HG03575 (cell line): ENCODE measurements around the gene GRID1.
"Not testable (repeated sequence)": the region's sequence is repeated elsewhere in the genome, so short reads cannot be mapped to it uniquely, and the experiment has no call there.

ENCODE experiments used
- ATAC-seq: cut with Tn5 transposase; IDR thresholded peaks from one replicate; pipeline ENCODE4 v1.9.1; 2021; ENCODE audit not compliant: unreplicated experiment, insufficient number of reproducible peaks, low FRiP score; ENCODE audit errors: extremely low read depth

The GRID1 gene

DNA sequence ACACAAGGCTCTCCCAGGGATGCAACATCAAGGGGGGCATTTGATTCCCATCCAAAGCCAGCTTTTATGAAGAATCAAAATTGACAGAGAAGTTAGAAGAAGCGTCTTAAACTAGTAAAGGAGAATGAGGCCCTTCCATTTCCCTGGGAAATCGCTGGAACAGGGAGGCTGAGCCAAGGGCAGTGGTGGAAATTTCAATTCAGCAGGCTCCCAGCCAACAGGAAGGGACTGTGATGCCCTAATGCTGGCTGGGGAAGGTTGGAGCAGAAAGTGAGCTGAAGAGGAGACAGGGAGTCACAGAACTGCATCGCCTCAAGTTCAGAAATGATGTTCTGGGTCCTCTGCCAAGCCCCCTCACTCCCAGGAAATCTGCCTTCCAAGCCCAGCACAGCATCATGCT lies 517.3 kb downstream of the GRID1 start:
- no peak for ATAC-seq

DNA sequence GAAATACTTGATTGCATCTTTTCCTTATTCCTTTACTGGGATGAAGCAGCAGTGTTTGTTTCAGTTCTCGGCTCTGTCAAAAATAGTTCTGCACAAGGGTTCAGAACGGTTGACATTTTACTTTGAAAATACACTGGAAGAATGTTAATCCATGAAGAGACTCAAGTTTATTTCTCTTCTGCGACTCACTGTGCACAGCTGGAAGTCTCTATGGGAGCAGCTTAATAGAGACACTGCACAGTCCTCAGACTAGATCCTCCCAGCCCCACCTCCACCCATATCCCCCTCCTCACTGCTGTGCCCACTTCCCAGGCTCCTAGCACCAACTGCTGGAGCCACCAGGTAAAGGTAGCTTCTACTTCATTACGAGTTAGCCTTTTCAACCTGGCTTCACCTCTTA lies 517.8 kb downstream of the GRID1 start:
- ATAC-seq: no peak

DNA sequence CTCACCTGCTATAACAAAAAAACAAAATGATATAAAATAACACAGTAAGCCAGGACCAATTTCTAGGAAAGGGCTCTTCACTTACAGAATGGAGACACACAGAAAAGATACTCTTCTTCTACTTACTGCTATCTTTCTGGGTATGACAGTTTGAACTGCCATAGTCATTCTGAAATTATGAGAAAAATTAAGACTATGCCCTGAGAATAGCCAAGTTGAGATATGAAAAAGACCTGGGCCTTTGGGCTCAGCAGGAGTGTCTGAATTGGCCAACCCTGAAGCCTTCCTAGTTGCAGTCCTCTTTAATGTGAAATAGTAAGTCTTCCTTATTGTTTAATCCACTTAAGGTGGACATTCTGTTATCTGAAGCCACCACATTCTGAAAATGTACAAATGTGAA lies 519.5 kb downstream of the GRID1 start:
- no peak for ATAC-seq

DNA sequence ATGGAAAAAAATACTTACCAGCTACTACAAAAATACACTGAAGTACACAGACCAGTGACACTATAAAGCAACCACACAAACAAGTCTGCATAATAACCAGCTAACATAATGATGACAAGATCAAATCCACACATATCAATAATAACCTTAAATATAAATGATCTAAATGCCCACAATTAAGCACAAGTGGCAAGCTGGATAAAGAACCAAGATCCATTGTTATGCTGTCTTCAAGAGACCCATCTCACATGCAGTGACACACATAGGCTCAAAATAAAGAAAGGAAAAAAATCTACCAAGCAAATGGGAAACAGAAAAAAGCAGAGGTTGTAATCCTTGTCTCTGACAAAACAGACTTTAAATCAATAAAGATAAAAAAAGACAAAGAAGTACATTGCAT lies 527.9 kb downstream of the GRID1 start:
- not testable (repeated sequence) for ATAC-seq

DNA sequence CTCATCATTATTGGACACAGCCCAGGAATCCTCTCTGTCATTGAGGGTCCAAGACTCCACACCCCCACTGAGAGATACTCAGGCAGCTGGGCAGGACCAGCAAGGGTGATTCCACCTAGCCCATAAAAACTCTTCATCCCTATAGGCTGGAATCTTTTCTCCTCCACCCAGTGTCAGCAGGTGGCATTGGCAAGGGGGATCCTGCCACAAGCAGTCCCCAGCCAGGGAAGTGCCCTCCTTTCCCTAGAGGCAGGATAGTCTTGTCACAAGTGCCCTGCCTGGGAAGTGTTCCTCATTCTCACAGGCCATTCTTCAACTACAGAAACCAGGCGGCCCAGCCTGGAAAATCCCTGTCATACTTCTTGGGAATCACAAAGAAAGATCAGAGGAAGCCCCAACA lies 533.6 kb downstream of the GRID1 start:
- no peak for ATAC-seq

DNA sequence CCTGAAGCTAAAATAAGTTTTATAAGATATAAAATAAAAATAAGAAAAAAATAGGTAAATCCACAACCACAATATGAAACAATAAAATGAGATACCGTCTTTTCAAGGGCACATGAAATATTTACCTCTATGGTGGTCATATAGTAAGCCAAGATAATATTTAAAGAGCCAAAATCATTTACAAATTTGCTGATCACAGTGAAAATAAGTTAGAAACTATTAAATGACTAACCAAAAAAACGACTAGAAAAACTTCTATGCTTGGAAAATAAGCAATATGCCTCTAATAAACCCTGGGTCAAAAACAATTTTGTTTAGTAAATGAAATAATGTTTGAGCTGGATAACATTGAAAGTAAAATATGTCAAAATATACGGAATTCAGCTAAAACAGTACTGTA lies 535.2 kb downstream of the GRID1 start:
- no peak for ATAC-seq

DNA sequence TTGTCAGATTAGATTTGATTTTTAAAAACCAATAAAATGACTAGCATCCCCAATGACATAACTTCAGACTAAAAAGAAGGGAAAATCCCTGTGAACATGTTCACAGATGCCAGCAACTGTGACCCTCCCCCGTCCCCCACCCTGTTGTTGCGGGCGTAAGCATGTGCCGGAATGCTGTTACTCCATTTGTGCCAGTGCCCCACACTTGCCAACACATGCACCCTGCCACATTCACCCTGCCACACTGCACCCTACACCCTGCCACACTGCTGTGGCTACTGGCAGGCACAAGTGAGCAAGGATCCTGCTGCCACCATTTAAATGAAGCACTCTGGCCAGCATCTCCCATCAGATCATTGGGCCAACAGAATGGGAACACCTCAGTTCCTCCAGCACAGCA lies 540.2 kb downstream of the GRID1 start:
- ATAC-seq: no peak

DNA sequence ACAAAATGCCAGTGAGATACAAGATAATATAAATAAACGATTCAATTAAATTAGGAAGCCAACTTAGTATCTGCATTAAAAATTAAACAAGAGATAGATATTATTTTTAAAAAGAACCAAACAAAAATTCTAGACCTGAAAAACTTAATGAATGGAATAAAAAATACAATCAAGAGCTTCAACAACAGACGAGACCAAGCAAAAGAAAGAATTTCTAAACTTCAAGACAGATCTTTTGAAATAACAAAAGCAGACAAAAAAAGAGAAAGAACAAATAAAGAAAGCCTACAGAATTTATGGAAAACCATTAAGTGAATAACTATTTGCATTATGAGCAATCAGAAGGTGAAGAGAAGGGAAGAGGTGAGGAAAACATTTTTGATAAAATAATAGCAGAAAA lies 555.2 kb downstream of the GRID1 start:
- no peak for ATAC-seq

DNA sequence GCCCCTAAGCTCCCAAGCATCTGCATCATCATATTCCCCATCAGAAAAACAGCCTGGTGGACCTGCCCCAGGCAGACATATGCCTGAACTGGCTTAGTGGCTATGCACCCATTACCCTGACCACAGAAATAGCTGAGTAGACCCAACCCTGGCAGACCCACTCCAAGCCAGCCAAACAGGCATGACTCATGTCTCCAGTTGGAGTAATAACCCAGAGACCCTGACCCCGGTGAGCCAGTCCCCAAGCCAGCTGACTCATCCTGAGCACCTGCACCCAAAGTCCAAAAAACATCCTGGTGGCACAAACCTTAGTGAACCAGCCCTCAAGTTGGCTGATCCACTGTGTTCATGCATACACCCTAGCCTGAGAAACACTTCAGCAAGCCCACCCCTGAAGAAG lies 555.9 kb downstream of the GRID1 start:
- ATAC-seq: no peak

DNA sequence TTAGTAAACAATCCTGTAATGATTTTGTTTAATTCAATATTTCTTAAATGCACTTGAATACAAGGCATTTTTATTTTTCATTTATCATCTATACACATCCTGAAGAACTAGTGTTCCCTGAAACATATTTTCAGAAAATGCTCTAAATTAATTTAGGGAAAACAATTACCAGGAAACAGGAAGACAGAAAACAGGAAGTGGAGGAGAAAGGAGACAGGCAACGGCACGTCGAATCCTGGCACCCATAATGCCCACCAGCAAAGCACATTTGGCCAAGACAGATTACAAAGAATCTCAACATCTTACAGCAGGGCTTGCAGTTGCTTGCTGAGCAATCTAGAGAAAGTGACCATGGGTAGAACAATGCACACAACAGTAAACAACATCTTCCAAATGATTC lies 571.1 kb downstream of the GRID1 start:
- no peak for ATAC-seq

DNA sequence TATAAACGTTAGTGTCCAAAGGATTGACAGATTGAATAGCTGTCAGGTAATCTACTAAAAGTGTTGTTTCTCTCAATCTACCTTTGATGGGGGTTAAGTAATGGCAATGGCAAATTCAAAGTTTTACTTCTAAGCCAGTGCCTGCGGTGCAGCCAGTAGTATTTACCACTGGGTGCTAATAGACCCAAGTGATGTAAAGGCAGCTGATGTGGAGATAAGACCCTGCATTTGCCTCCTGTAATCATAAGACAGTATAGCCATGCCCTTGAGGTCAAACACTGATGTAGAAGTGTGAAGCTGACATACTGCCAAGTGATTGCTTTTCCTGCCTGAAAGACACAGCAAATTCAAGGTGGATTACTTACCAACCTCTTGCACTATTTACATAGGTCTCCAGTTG lies 572.0 kb downstream of the GRID1 start:
- ATAC-seq: no peak

DNA sequence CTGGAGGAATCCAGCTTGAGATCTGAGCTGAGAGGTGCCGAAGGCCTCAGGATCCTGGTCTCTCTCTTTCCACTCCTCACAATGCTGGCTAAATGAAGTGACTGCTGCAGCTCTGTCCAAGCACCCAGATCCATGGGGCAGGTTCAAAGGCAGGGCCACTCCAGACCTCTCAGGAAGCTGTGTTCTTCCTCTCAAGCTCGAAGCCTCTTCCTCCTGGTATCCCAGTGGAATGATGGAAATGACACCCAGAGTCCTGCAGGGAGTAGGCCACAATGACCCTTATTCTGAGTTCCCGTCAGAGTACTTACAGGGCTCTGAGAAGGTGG lies 574.1 kb downstream of the GRID1 start:
- ATAC-seq: no peak

DNA sequence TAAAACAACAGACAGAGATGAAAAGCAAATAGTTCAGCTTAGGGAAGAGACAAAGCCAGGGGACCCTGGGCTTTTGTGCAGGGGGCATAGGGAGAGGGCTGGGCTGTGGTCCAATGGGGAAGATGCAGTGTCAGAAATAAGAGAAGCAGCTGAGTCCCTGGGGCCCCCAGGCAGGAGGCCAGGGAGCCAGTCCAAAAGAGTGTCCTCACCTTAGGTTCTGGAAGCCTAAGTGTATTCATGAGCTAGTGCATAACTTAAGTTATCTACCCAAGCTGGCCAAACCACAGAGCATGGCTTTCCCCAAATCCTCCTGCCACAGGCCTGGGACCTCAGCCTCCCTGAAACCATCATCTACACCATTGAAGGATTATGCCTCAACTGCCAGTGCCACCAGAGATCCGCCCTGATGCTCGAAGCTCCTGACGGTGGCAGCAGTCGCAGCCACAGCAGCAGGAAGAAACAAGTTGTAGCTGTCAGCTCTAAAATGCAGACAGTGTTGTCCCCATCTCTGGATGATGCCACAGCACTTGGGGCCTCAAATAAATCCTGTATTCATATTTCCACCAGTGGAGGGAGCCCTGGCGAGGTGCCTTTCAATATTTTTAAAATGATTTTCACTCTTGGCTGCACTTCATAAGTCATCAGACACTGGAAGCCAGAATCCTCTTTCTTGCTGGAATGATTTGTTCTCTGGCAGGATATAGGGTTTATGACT lies 574.6 kb downstream of the GRID1 start:
- ATAC-seq: no peak

DNA sequence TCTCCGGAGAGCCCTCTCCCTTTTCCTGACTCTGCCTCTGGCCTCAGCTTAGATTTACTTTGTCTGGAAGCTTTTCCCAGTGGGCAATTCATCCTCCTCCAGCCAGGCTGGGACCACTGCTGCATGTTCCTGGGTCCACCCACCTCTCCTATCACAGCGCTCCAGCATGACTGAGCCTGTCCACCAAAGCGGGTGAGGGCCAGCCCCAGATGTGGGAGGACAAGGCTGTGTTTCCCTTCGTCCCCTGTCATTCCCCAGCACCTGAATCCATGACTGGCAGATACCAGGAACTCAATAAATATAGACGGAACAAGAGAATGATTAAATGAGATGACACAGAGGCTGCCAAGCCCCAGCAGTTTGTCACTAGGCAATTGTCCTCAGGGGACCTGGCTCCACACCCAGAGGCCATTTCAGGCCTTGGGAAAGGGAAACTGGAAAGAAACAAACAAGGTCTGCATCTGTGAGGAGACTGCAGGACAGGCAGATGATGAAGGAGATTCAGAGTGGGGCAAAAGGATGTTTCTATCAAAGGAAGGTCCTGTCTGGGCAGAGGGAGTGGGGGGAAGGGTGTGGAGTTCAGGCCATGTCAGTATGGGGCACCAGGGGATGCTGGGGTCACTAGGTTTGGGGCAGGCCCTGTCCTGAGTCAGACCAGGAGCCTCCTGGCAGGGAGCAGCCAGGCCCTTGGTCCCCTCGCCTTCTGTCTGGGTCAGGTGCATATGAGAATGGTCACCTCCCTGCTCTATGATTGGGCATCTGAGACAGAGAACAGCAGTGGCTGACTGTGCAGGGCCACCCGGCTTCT lies 576.4 kb downstream of the GRID1 start:
- no peak for ATAC-seq

DNA sequence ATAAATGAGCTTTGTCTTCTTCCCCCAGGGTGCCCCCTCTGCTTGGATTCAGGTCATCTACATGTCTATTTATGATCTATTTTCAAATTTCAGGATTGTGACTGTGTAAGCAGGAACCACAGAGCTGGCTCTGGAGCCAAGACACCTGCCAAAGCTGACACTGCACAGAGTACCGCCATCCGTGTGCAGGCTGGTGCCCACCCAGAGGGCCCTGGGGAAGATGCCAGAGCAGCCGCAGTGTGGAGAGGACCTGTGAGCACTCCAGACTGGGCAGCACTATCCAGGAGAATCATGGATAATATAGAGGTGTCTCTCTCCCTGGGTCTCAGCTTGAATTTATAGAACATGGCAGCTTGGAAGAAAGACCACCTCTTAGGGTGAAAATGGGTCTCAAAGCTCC lies 577.5 kb downstream of the GRID1 start:
- ATAC-seq: no peak

DNA sequence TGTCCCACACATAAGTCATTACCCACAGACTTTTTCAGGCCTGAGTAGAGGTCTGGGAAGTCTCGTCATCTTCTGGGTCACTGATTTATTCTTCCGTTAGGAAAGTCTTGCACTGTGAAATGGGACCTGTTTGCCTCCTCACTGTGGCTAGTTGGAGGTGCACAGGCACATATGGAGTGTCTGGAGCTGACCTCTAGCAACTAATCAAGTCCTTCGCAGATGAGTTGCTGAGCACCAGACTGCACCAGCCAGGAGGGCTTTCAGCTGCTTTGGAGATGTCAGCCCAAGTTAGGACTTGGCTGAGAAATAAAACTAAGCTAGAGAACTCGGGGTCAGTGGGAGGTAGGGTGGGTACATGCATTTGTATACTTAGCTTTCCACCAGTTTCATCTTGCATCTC lies 578.0 kb downstream of the GRID1 start:
- no peak for ATAC-seq

DNA sequence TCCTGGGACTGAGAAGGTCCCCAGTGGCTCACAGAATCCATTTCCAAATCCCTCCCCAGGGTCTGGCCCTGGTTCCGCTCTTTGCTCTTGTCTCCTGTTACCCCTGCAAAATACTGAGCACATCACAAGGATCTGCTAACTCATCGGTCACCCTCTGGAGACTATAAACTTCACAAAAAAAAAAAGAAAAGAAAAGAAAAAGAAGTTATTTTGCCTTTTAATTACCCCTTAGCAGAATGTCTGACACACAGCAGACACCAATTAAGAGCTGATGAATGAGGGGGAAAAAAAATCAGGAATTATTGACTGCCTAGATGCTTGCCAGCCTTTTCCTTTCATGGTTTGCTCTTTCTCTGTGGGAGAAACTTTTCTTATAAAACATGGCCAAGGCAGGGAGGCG lies 578.7 kb downstream of the GRID1 start:
- no peak for ATAC-seq

DNA sequence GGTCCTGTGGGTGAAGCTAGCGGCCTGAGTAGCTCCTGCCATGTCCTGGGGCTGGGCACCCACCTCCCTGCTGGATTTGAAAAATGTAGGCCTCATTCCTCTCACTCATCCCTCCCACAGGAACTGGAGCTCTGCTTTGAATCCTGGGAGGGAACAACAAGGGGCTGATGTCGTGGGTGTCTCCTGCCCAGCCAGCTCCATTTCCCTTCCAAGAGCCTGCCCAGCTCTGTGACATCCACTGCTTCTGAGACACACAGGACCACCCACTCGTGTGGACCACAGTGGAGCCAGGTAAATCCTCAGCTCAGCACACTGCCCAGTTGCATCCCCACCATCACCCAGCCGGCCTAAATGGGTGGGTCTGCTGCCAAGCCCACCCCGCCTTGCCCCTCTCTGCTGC lies 579.2 kb downstream of the GRID1 start:
- ATAC-seq: no peak

DNA sequence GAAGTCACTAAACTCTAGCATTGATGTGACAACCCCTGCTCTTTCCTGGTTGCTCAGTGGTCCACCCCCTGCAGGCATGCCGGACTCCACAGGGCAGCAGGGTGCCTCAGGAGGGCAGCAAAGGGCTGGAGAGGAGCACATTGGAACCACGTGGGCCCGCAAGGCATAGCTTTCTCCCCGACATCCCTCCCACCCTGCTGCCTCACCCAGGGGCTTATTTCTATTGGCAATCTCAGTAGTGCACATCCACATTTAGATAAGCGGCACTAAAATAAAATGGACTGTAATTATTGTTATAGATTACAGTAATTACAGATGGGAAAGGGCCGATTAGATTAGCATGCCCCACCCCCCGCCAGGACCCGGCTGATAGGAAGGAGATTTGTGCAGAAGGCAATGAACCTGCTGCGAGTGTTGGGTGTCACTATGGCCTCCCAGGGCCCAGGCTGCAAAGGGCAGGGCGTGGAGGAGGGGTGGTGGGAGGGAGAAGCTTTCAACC lies 580.1 kb downstream of the GRID1 start:
- no peak for ATAC-seq

DNA sequence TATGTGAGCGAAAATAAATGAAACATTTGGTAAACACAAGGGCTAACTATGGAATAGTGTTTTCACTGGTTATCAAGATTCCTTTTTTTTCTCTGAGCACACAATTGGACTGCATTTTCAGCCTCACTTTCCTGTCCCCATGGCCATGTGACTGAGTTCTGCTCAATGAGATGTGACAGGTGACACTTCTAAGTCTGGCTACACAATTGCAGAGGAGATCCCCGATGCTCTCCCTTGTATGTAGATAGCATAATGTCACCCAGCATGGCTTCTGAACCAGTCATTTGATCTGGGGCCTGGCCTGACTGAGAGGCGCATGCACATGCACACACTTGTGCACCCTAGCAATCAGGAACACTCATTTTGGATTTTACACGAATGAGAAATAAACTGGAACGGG lies 581.8 kb downstream of the GRID1 start:
- no peak for ATAC-seq

DNA sequence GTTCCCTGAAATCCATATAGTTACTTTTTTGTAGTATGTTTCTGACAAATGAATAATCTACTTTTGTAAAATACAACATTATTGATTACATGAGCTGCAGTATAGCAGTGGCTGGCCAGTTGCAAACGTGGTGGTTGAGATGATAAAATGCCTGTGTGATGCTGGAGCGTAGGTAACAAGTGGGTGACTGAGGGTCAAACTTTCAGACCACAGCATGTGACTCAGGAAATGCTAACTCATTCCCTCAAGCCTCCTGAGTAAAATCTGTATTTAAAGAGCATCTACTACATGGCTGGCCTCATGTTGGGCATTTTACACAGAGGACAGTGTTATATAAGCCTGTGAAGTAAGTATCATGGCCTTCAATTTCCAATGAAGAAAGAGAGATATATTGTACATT lies 585.2 kb downstream of the GRID1 start:
- no peak for ATAC-seq
